ENCODE data around the gene GRB7. TPM values are rescaled to one million over a fixed set of nuclear protein-coding genes. Genes with fewer than 3 reads are reported as not detected.

GRB7 gene
- total RNA-seq, 1 experiment from 2014 or later = 7.3 TPM

DNA sequence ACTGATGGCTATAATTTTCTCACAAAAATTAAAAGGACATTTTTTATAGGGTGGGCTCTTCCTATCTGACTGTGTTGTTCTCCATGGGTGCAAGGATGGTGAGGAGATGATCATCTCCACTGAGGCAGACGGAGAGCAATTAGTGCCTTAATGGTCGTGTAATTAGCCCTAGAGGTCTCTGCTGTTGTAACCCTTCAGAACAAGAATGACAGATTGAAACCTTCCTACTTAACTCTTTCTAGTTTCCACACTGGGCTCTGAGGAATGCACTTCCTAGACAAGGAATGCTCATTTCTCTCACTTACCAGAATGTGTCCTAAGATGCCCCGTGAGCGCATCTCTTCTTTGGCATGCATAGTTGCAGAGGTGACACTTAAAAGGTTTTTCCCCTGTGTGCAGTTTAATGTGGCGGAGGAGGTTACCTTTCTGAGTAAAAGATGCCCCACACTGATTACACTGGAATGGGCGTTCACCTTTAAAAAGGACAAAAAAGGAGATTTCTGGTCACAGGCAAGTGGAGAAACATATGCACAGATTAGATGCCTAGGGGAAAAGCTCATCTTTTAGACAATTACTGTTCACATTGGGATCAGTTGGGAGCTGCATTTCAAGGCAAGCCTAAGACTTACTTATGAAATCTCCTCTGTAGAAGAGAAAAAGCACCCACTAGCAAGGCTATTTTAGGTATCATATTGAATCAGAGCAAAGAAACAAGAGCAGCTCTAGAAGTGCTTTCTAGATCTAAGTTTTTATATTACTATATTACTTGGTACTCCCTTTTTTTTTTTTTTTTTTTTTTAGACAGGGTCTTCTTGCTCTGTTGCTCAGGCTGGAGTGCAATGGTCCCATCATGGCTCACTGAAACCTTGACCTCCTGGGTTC, 53.6 kb downstream of the GRB7 start:
- no peak overlapping the region for H3K27ac Mint-ChIP-seq (ENCODE audit: low read depth, unreplicated experiment)
- intact Hi-C loops (cut with micrococcal nuclease) = no loop called here
- DNase-seq (ENCODE audit: unreplicated experiment) = no peak
- no peaks in the 10 kb centered on the region for H3K9me3 Mint-ChIP-seq (ENCODE audit: unreplicated experiment)
- no peak overlapping the region for H3K4me3 Mint-ChIP-seq (ENCODE audit: unreplicated experiment)
- ChIA-PET POLR2A (no interaction called here), CTCF (interaction anchor here (0.6 to 0.7 kb wide), 2 partner anchors 11 to 120 kb away, joined by 3 read pairs; no protein-coding TSS in a partner anchor)
- H3K27me3 Mint-ChIP-seq (ENCODE audit: insufficient read depth, unreplicated experiment) = peaks cover 88% of the 10 kb centered on the region
- TF ChIP-seq, protein P1, sequence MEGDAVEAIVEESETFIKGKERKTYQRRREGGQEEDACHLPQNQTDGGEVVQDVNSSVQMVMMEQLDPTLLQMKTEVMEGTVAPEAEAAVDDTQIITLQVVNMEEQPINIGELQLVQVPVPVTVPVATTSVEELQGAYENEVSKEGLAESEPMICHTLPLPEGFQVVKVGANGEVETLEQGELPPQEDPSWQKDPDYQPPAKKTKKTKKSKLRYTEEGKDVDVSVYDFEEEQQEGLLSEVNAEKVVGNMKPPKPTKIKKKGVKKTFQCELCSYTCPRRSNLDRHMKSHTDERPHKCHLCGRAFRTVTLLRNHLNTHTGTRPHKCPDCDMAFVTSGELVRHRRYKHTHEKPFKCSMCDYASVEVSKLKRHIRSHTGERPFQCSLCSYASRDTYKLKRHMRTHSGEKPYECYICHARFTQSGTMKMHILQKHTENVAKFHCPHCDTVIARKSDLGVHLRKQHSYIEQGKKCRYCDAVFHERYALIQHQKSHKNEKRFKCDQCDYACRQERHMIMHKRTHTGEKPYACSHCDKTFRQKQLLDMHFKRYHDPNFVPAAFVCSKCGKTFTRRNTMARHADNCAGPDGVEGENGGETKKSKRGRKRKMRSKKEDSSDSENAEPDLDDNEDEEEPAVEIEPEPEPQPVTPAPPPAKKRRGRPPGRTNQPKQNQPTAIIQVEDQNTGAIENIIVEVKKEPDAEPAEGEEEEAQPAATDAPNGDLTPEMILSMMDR (IDR thresholded peaks at IDR 0.05; ENCODE audit: unreplicated experiment) = no peak
- no TSS peak for BruUV-seq (replicated peaks)
- H3K36me3 Mint-ChIP-seq (ENCODE audit: insufficient read depth, unreplicated experiment) = no peaks in the 10 kb centered on the region
- H3K4me1 Mint-ChIP-seq (ENCODE audit: insufficient read depth, unreplicated experiment) = no peaks in the 10 kb centered on the region

- H3K27me3 Mint-ChIP-seq (ENCODE audit: insufficient read depth, unreplicated experiment) = peaks cover 88% of the 10 kb centered on the region
- ChIA-PET CTCF (interaction anchor here (0.6 kb wide), 1 partner anchor 195 kb away, joined by 3 read pairs; no protein-coding TSS in a partner anchor), POLR2A (interaction anchor here (0.7 kb wide), 1 partner anchor 15 kb away, joined by 3 read pairs; no protein-coding TSS in a partner anchor)
- no peak overlapping the region for H3K27ac Mint-ChIP-seq (ENCODE audit: low read depth, unreplicated experiment)
- no peaks in the 10 kb centered on the region for H3K9me3 Mint-ChIP-seq (ENCODE audit: unreplicated experiment)
- TF ChIP-seq, protein P1 (IDR thresholded peaks at IDR 0.05; ENCODE audit: unreplicated experiment) = no peak
- no peak overlapping the region for H3K4me3 Mint-ChIP-seq (ENCODE audit: unreplicated experiment)
- intact Hi-C loops (cut with micrococcal nuclease) = no loop called here
- no peaks in the 10 kb centered on the region for H3K4me1 Mint-ChIP-seq (ENCODE audit: insufficient read depth, unreplicated experiment)
- no peaks in the 10 kb centered on the region for H3K36me3 Mint-ChIP-seq (ENCODE audit: insufficient read depth, unreplicated experiment)
- no TSS peak for BruUV-seq (replicated peaks)
- DNase-seq (ENCODE audit: unreplicated experiment) = no peak
Observed at GRCh38 chr17:39792526-39793221, 54.9 kb downstream of the GRB7 start.

DNA sequence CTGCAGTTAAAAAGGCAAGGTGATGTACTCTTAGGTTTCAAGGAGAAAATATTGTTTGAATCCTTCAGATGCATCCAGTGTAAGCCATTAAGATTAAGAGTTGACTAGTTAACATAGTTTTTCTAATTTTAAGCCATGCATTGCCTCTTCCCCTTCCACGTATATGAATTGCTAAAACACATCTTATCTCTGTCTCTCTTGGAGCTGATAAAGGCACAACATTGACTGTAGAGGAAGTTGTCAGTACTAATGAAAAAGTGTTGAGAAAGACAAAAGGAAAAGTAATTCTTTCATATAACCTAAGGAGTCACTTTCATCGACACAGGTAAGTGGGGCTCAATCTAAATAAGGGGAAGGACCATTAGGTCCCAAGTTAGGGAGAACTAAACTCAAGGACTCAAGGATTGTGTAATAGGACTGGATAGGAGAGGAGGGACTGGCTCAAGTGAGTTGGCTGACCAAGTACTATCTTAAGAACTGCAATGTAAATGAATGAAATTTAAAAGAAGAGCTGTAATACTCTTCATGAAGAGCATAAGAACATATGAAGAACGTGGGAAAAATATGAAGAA, 55.6 kb downstream of the GRB7 start:
- ChIA-PET POLR2A (interaction anchor here (0.7 kb wide), 2 partner anchors 15 to 32 kb away, joined by 3 read pairs; no protein-coding TSS in a partner anchor), CTCF (interaction anchor here (0.6 to 1.3 kb wide), 2 partner anchors 170 to 194 kb away, joined by 3 read pairs; no protein-coding TSS in a partner anchor)
- Mint-ChIP-seq H3K4me1 (ENCODE audit: insufficient read depth, unreplicated experiment) (no peaks in the 10 kb centered on the region), H3K9me3 (ENCODE audit: unreplicated experiment) (no peaks in the 10 kb centered on the region), H3K4me3 (ENCODE audit: unreplicated experiment) (no peak overlapping the region), H3K27ac (ENCODE audit: low read depth, unreplicated experiment) (no peak overlapping the region), H3K36me3 (ENCODE audit: insufficient read depth, unreplicated experiment) (no peaks in the 10 kb centered on the region), H3K27me3 (ENCODE audit: insufficient read depth, unreplicated experiment) (peaks cover 88% of the 10 kb centered on the region)
- TF ChIP-seq, protein P1 (IDR thresholded peaks at IDR 0.05; ENCODE audit: unreplicated experiment) = no peak
- intact Hi-C loops (cut with micrococcal nuclease) = no loop called here
- no peak for DNase-seq (ENCODE audit: unreplicated experiment)
- no TSS peak for BruUV-seq (replicated peaks)
